Measurements from ENCODE around the gene NR2C2.

The NR2C2 gene

GRCh38 chr3:15065550-15066007, 118.2 kb downstream of the NR2C2 start:
- DNase-seq = no peak

DNA sequence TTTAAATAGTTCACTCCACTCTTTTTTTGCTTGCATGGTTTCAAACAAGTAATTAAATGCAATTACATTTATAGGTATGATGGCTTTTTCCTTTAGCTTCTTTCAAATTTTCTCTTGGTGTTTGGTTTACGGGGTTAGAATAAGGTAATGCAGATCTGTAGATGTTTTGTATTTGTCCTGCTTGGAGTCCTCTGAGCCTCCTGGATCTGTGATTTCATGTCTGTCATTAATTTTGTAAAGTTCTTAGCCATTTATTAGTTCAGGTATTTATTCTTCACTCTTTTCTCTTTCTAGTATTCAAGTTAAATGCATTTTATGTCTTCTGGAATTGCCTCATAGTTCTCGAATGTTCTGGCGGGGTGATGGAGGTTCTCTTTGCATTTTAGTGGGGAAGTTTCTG, 119.1 kb downstream of the NR2C2 start:
- no peak for DNase-seq

DNA sequence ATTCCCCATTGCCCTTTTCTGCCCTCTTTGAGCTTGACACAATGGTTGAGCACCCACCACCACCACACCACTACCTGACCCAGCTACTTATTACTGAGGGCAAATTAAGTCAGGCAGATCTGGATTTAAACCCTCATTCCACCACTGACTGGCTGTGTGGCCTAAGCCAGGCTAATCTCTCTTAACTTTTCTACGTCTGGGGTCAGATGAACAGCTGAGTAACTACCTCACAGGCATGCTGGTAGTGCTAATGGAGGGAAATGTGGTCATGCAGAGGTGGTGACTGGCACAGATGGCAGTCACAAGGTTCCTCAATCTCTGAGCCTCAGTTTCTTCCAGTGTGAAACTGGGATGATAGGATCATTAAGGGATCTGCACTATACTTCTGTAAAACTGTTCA, 122.1 kb downstream of the NR2C2 start:
- no peak for DNase-seq

- no peak for DNase-seq
These were observed 124.3 kb downstream of the NR2C2 start for GRCh38 chr3:15071699-15072098.

DNA sequence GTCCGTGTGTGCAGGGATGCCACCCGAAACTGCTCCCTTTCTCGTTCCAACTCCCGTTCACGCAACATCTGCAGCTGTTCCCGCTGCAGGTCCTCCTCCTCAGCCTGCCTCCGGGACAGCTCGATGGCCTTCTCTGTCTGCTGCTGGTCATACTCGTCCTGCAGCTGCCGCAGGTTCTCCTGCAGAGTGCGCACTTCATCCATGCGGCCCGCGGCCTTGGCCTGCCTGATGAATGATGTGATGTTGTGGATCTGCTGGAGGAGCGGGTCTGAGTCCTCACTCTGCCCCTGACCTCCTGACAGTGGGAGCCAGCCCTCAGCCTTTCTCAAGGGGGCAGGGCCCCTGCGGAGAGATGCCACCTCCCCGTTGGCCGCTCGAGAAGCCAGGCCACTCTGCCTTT, 127.1 kb downstream of the NR2C2 start:
- no peak for DNase-seq

- no peak for DNase-seq
These were observed 131.7 kb downstream of the NR2C2 start for GRCh38 chr3:15079091-15079490.

GRCh38 chr3:15081960-15082664, 134.7 kb downstream of the NR2C2 start:
- DNase-seq = no peak

GRCh38 chr3:15083252-15083651, 135.9 kb downstream of the NR2C2 start:
- no peak for DNase-seq

DNA sequence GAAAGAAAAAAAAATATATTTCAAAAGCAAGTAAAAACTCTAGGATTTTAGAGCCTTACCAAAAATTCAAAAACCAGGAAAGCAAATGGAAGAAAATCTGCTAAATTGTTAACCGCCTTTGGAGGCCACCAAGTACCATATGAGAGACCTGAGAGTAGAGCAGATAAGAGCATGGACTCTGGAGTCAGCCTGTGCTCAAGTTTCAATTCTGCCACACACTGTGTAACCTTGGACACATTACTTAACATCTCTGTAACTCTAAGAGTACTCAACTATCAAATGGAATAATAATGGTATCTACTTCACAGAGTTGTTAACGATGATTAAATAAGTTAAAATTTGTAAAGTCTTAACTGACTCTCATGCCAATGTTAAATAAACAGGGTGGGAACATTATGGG, 138.9 kb downstream of the NR2C2 start:
- DNase-seq = no peak

GRCh38 chr3:15086699-15087098, 139.3 kb downstream of the NR2C2 start:
- DNase-seq = no peak

GRCh38 chr3:15089201-15089600, 141.8 kb downstream of the NR2C2 start:
- DNase-seq = no peak

GRCh38 chr3:15091575-15091974, 144.2 kb downstream of the NR2C2 start:
- DNase-seq = no peak

GRCh38 chr3:15092686-15093085, 145.3 kb downstream of the NR2C2 start:
- DNase-seq = no peak

DNA sequence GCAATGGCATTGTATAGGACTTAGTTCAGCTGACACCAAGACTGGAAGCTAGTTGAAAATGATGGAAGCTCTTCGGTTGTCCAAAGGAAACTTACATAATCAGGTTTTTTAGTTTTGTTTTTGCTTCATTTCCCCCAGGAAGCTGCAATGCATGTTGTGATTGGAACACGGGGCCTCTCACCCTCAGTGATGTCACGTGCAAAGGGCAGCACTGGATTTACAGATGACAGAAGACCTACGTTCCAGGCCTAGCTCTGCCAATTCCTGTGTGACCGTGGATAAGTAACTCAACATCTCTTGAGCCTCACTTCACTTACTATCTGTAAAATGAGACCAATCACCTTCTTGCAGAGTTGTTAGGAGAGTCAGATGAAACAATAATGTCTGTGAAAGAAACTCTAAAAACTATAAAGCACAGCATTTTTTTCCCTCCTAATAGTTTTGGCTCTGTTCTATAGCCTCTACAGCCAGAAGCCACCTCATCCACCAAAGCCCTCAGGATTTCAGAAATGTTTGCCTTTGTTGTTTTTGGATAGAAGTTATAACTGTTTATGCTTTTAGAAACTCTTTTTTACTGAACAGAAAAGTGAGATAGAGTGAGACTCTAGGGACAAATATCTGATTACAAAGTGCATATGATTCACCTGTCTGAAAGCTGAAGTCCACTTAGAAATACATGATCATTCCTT, 146.9 kb downstream of the NR2C2 start:
- no peak for DNase-seq

DNA sequence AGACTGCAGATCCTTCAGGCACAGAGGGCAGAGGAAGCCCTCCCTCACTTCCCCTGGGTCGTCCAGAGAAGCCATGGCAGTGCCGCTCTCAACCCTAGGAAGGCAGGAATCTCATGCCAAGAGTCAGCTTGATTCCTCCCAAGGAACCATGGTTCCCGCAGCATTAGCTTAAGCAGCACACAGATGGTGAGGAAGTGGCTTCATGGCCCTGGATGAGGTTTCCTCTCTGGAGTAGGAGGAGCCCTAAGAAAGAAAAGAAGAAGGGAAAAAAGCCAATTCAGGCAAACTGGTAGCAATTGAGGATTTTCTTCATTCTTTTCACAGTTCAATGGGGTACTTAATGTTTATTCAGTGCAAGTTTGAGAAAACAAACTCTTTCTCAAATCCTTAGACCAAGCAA, 148.7 kb downstream of the NR2C2 start:
- no peak for DNase-seq

GRCh38 chr3:15097891-15098290, 150.5 kb downstream of the NR2C2 start:
- DNase-seq = no peak

Measured in SW 1271 (cell line).